ENCODE results near the gene CTRB1. TPM values are rescaled to one million over a fixed set of nuclear protein-coding genes. Genes with fewer than 3 reads are reported as not detected.

CTRB1 gene
- polyA plus RNA-seq, 3 donors = 0.07 to 0.30 TPM; not detected in 1

- DNase-seq = no peak
Observed at GRCh38 chr16:75225678-75226515, 7.1 kb downstream of the CTRB1 start.

- DNase-seq = no peak
Observed at GRCh38 chr16:75226550-75227360, 8.0 kb downstream of the CTRB1 start.

- no peak for DNase-seq
Observed at GRCh38 chr16:75227361-75228142, 8.8 kb downstream of the CTRB1 start.

- no peak for DNase-seq
Observed at GRCh38 chr16:75228143-75228976, 9.6 kb downstream of the CTRB1 start.

GRCh38 chr16:75229172-75230031 is 10.6 kb downstream of the CTRB1 start:
- no peak for DNase-seq

GRCh38 chr16:75230471-75231110 is 11.8 kb downstream of the CTRB1 start:
- no peak for DNase-seq

GRCh38 chr16:75231570-75231969 is 12.8 kb downstream of the CTRB1 start:
- no peak for DNase-seq

- DNase-seq = no peak
Observed at GRCh38 chr16:75233611-75233938, 14.8 kb downstream of the CTRB1 start.

GRCh38 chr16:75234856-75235696 is 16.3 kb downstream of the CTRB1 start:
- DNase-seq = no peak

- DNase-seq = no peak
Observed at GRCh38 chr16:75235721-75236193, 17.0 kb downstream of the CTRB1 start.

- no peak for DNase-seq
Observed at GRCh38 chr16:75236232-75236631, 17.4 kb downstream of the CTRB1 start.

- DNase-seq = no peak
Observed at GRCh38 chr16:75236736-75237397, 18.1 kb downstream of the CTRB1 start.

- DNase-seq = no peak
Observed at GRCh38 chr16:75237398-75238131, 18.8 kb downstream of the CTRB1 start.

GRCh38 chr16:75238132-75238852 is 19.5 kb downstream of the CTRB1 start:
- no peak for DNase-seq

- no peak for DNase-seq
Observed at GRCh38 chr16:75238853-75239541, 20.2 kb downstream of the CTRB1 start.

- no peak for DNase-seq
Observed at GRCh38 chr16:75239542-75240122, 20.8 kb downstream of the CTRB1 start.

Measured in renal pelvis (tissue), 4 donors.